Measurements from ENCODE around the gene CHD1. TPM values are rescaled to one million over a fixed set of nuclear protein-coding genes. Genes with fewer than 3 reads are reported as not detected.
A peak's percentile ranks its signal among the peaks of the same experiment; 100 is the strongest.

Gene CHD1
- total RNA-seq, 2 donors from 2014 or later: 58.1 to 60.2 TPM

- Mint-ChIP-seq H3K4me1 (peaks cover 6% of the 10 kb centered on the region), H3K36me3 (ENCODE audit: low read depth) (peaks cover 82% of the 10 kb centered on the region)
These were observed 1.4 kb downstream of the CHD1 start for GRCh38 chr5:98927242-98927988.

GRCh38 chr5:98923966-98924365 is 4.8 kb downstream of the CHD1 start:
- peaks cover 24% of the 10 kb centered on the region for H3K4me1 Mint-ChIP-seq
- peaks cover 94% of the 10 kb centered on the region for H3K36me3 Mint-ChIP-seq (ENCODE audit: low read depth)
- no peaks in the 10 kb centered on the region for H3K9me3 Mint-ChIP-seq
- H3K27ac Mint-ChIP-seq: peak overlapping the region; percentile 52
- no peak for ATAC-seq (replicated peaks)
- no peaks in the 10 kb centered on the region for H3K27me3 Mint-ChIP-seq
- H3K4me3 Mint-ChIP-seq: peak overlapping the region; percentile 38

More at GRCh38 chr5:98927242-98927988, 1.4 kb downstream of the CHD1 start:
- Mint-ChIP-seq H3K9me3 (no peaks in the 10 kb centered on the region), H3K27me3 (no peaks in the 10 kb centered on the region), H3K27ac (peak overlapping the region; percentile 96), H3K4me3 (peak overlapping the region; percentile 97)
- ATAC-seq (replicated peaks): peak; percentile 39

GRCh38 chr5:98921947-98922505 is 6.8 kb downstream of the CHD1 start:
- H3K36me3 Mint-ChIP-seq (ENCODE audit: low read depth): peaks cover 100% of the 10 kb centered on the region
- H3K27ac Mint-ChIP-seq: peak overlapping the region; percentile 44
- peaks cover 30% of the 10 kb centered on the region for H3K4me1 Mint-ChIP-seq
- no peaks in the 10 kb centered on the region for H3K9me3 Mint-ChIP-seq
- ATAC-seq (replicated peaks): no peak
- no peaks in the 10 kb centered on the region for H3K27me3 Mint-ChIP-seq
- H3K4me3 Mint-ChIP-seq: peak overlapping the region; percentile 52

- H3K9me3 Mint-ChIP-seq: no peaks in the 10 kb centered on the region
- peak overlapping the region; percentile 39 for H3K27ac Mint-ChIP-seq
- peaks cover 94% of the 10 kb centered on the region for H3K36me3 Mint-ChIP-seq (ENCODE audit: low read depth)
- no peaks in the 10 kb centered on the region for H3K27me3 Mint-ChIP-seq
- peak overlapping the region; percentile 37 for H3K4me3 Mint-ChIP-seq
- no peak for ATAC-seq (replicated peaks)
- peaks cover 50% of the 10 kb centered on the region for H3K4me1 Mint-ChIP-seq
These were observed 11.4 kb downstream of the CHD1 start for GRCh38 chr5:98917433-98917832.

GRCh38 chr5:98916540-98916939 is 12.3 kb downstream of the CHD1 start:
- H3K9me3 Mint-ChIP-seq: no peaks in the 10 kb centered on the region
- ATAC-seq (replicated peaks): no peak
- H3K27me3 Mint-ChIP-seq: no peaks in the 10 kb centered on the region
- peak overlapping the region; percentile 39 for H3K27ac Mint-ChIP-seq
- H3K4me3 Mint-ChIP-seq: peak overlapping the region; percentile 37
- peaks cover 93% of the 10 kb centered on the region for H3K36me3 Mint-ChIP-seq (ENCODE audit: low read depth)
- peaks cover 42% of the 10 kb centered on the region for H3K4me1 Mint-ChIP-seq

GRCh38 chr5:98913911-98914310 is 14.9 kb downstream of the CHD1 start:
- Mint-ChIP-seq H3K4me1 (peaks cover 51% of the 10 kb centered on the region), H3K4me3 (no peak overlapping the region), H3K27ac (peak overlapping the region; percentile 66), H3K27me3 (no peaks in the 10 kb centered on the region), H3K9me3 (no peaks in the 10 kb centered on the region), H3K36me3 (ENCODE audit: low read depth) (peaks cover 91% of the 10 kb centered on the region)
- ATAC-seq (replicated peaks): peak; percentile 37

- no peak overlapping the region for H3K27ac Mint-ChIP-seq
- H3K4me1 Mint-ChIP-seq: peaks cover 46% of the 10 kb centered on the region
- H3K9me3 Mint-ChIP-seq: no peaks in the 10 kb centered on the region
- H3K4me3 Mint-ChIP-seq: peak overlapping the region; percentile 21
- H3K27me3 Mint-ChIP-seq: no peaks in the 10 kb centered on the region
- peaks cover 75% of the 10 kb centered on the region for H3K36me3 Mint-ChIP-seq (ENCODE audit: low read depth)
- peak; percentile 71 for ATAC-seq (replicated peaks)
These were observed 17.3 kb downstream of the CHD1 start for GRCh38 chr5:98911280-98912040.

GRCh38 chr5:98909363-98909762 is 19.4 kb downstream of the CHD1 start:
- ATAC-seq (replicated peaks): no peak
- no peaks in the 10 kb centered on the region for H3K9me3 Mint-ChIP-seq
- H3K36me3 Mint-ChIP-seq (ENCODE audit: low read depth): peaks cover 77% of the 10 kb centered on the region
- H3K27ac Mint-ChIP-seq: peak overlapping the region; percentile 67
- no peaks in the 10 kb centered on the region for H3K27me3 Mint-ChIP-seq
- peak overlapping the region; percentile 34 for H3K4me3 Mint-ChIP-seq
- peaks cover 46% of the 10 kb centered on the region for H3K4me1 Mint-ChIP-seq

DNA sequence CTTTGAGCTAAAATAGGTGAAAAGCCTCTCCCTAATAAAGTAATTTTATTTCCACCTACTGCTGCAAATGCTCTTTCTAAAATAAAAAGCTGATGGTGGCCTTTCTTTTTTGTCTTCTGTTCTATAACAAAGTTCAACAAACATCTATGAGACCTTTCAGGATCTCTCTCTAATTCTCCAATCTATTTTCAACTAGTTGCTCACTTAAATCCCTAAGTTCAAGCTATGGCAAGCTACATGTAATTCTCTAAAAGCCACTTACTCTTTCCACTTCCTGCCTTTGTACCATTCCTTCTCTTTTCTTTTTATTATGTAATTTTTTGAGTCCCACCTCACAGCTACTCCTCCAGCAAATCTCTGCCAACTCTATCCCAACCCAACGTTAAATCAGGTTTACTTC is 20.9 kb downstream of the CHD1 start:
- no peak for ATAC-seq (replicated peaks)
- Mint-ChIP-seq H3K4me1 (peaks cover 45% of the 10 kb centered on the region), H3K4me3 (no peak overlapping the region), H3K27me3 (no peaks in the 10 kb centered on the region), H3K27ac (peak overlapping the region; percentile 11), H3K36me3 (ENCODE audit: low read depth) (peaks cover 80% of the 10 kb centered on the region), H3K9me3 (no peaks in the 10 kb centered on the region)

DNA sequence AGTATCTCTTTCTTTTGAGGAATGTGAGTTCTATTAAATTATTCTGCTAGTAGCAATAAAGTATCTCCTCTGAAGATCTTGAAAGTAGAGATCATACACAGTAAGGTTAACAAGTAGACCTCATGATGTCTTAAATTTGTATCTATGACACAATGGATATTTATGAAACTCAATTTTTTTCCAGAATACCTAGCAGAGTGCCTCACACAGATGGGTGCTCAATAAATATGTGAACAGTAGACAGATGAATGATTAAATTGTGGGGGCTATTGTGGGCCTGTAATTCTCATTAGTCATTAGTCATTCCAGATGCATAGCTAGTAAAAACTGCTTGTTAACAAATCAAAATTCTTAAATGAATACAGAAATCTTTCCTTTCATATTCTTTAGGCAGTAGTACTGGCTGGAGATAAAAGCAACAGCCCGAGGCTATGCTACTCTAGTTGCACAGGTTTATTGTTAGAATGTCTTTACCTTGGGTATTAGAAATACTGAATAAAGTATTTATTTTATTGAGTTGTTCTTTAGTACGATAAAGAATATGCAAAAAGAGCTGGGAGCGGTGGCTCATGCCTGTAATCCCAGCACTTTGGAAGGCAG is 22.0 kb downstream of the CHD1 start:
- peaks cover 80% of the 10 kb centered on the region for H3K36me3 Mint-ChIP-seq (ENCODE audit: low read depth)
- no peak overlapping the region for H3K27ac Mint-ChIP-seq
- H3K27me3 Mint-ChIP-seq: no peaks in the 10 kb centered on the region
- peak; percentile 26 for ATAC-seq (replicated peaks)
- H3K4me3 Mint-ChIP-seq: no peak overlapping the region
- H3K9me3 Mint-ChIP-seq: no peaks in the 10 kb centered on the region
- peaks cover 45% of the 10 kb centered on the region for H3K4me1 Mint-ChIP-seq

DNA sequence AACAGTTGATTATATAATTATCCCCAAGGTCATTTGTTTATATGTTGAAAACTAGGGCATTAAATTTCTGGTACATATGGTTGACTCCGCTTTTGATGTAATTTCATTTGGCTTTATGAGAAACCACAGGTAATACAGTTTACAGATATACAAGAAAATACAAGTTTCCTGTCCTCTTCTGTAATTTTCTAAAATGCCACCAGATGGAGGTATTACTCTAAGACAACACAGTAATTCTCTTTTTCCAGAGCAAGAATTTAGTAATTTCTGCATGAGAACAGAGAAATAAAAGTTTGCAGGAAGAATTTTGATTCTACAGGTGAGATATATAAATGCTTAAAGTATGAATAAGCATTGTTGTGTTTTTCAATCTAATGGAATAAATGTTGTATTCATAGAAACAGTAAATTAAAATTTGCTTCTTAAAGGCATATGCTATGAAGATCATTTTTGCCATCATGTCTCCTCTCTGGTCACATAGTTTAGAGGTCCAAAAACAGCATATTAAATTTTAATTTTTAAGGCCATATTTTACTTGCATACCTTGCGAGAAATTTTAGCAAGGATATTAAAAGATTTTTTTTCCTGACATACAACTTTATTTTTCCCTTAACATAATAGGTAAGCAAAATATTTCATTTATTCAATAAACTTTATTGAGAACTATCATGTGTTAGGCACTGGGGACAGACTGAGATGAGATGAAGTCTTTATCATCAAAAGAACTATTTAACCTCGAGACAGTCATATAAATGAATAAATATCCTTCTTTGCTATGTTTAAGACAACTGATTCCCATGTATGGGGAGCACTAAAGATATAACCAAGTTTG is 22.7 kb downstream of the CHD1 start:
- Mint-ChIP-seq H3K4me3 (peak overlapping the region; percentile 46), H3K36me3 (ENCODE audit: low read depth) (peaks cover 80% of the 10 kb centered on the region), H3K4me1 (peaks cover 40% of the 10 kb centered on the region), H3K27ac (peak overlapping the region; percentile 31), H3K9me3 (no peaks in the 10 kb centered on the region), H3K27me3 (no peaks in the 10 kb centered on the region)
- no peak for ATAC-seq (replicated peaks)

DNA sequence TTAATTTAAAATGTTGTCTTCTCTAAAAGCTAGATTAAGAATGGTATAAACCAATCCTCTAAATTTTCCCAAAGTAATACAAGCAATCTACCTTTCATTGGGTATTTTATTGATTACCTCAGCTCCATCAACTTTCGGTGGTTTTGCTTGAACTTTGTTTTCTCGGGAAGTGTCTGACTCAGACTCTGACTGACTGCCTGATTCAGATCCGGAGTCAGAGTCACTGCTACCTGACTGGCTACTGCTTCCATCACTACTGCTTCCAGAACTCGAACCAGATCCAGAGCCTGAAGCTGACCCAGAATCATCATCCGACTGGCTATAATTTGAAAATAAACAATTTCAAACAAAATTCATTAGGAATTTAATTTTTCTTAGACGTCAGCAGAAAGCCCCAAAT is 24.0 kb downstream of the CHD1 start:
- peaks cover 34% of the 10 kb centered on the region for H3K4me1 Mint-ChIP-seq
- ATAC-seq (replicated peaks): peak; percentile 97
- H3K4me3 Mint-ChIP-seq: peak overlapping the region; percentile 43
- no peaks in the 10 kb centered on the region for H3K27me3 Mint-ChIP-seq
- no peaks in the 10 kb centered on the region for H3K9me3 Mint-ChIP-seq
- peaks cover 82% of the 10 kb centered on the region for H3K36me3 Mint-ChIP-seq (ENCODE audit: low read depth)
- peak overlapping the region; percentile 57 for H3K27ac Mint-ChIP-seq

DNA sequence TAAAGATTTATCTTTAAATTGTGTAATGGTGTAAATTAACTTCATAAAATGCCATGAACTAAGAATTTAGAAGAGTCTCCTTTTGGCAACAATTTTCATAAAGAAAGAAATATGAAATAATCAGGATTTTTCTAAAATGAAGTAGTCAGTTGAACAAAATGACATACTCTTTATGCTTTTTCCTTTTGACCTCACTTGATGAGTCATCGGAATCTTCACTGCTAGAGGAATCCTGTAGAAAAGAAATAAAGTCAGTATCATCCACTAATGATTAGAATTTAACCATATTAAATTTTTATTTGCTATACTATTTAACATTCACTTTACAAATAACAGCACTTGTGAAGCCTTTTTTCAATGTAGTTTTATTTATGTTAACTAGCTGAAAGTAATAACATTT is 26.1 kb downstream of the CHD1 start:
- Mint-ChIP-seq H3K27ac (no peak overlapping the region), H3K4me3 (no peak overlapping the region), H3K36me3 (ENCODE audit: low read depth) (peaks cover 85% of the 10 kb centered on the region), H3K27me3 (no peaks in the 10 kb centered on the region), H3K4me1 (peaks cover 19% of the 10 kb centered on the region), H3K9me3 (no peaks in the 10 kb centered on the region)
- ATAC-seq (replicated peaks): no peak

- no peaks in the 10 kb centered on the region for H3K9me3 Mint-ChIP-seq
- no peak overlapping the region for H3K4me3 Mint-ChIP-seq
- H3K27ac Mint-ChIP-seq: no peak overlapping the region
- H3K27me3 Mint-ChIP-seq: no peaks in the 10 kb centered on the region
- peaks cover 95% of the 10 kb centered on the region for H3K36me3 Mint-ChIP-seq (ENCODE audit: low read depth)
- peaks cover 7% of the 10 kb centered on the region for H3K4me1 Mint-ChIP-seq
- ATAC-seq (replicated peaks): no peak
These were observed 29.4 kb downstream of the CHD1 start for GRCh38 chr5:98899456-98899855.
